ENCODE measurements around the gene NR2F2.

NR2F2 gene

GRCh38 chr15:96353416-96353929, 23.0 kb downstream of the NR2F2 start:
- no peak for DNase-seq
- TF ChIP-seq POLR2A (IDR thresholded peaks at IDR 0.05; ENCODE audit: low read length) (no peak), GATA1 (IDR thresholded peaks at IDR 0.05; ENCODE audit: low read depth, low read length) (no peak)

- DNase-seq: no peak
- no peak for TF ChIP-seq GATA1 (IDR thresholded peaks at IDR 0.05; ENCODE audit: low read depth, low read length)
- TF ChIP-seq POLR2A (IDR thresholded peaks at IDR 0.05; ENCODE audit: low read length): no peak
These were observed 23.6 kb downstream of the NR2F2 start for GRCh38 chr15:96353930-96354730.

- no peak for TF ChIP-seq POLR2A (IDR thresholded peaks at IDR 0.05; ENCODE audit: low read length)
- DNase-seq: no peak
These were observed 24.4 kb downstream of the NR2F2 start for GRCh38 chr15:96354731-96355567.

- DNase-seq: no peak
- TF ChIP-seq GATA1 (IDR thresholded peaks at IDR 0.05; ENCODE audit: low read depth, low read length) (no peak), POLR2A (IDR thresholded peaks at IDR 0.05; ENCODE audit: low read length) (no peak)
These were observed 25.2 kb downstream of the NR2F2 start for GRCh38 chr15:96355568-96356187.

- peak; percentile 61 to 71 for DNase-seq
- TF ChIP-seq POLR2A (IDR thresholded peaks at IDR 0.05; ENCODE audit: low read length): no peak
- no peak for TF ChIP-seq GATA1 (IDR thresholded peaks at IDR 0.05; ENCODE audit: low read depth, low read length)
These were observed 26.3 kb downstream of the NR2F2 start for GRCh38 chr15:96356494-96357455.

- TF ChIP-seq POLR2A (IDR thresholded peaks at IDR 0.05; ENCODE audit: low read length) (no peak), GATA1 (IDR thresholded peaks at IDR 0.05; ENCODE audit: low read depth, low read length) (no peak)
- DNase-seq: no peak
These were observed 27.7 kb downstream of the NR2F2 start for GRCh38 chr15:96358001-96358801.

- no peak for DNase-seq
- TF ChIP-seq GATA1 (IDR thresholded peaks at IDR 0.05; ENCODE audit: low read depth, low read length): no peak
- TF ChIP-seq POLR2A (IDR thresholded peaks at IDR 0.05; ENCODE audit: low read length): no peak
These were observed 28.5 kb downstream of the NR2F2 start for GRCh38 chr15:96358821-96359615.

GRCh38 chr15:96359616-96360521, 29.4 kb downstream of the NR2F2 start:
- TF ChIP-seq GATA1 (IDR thresholded peaks at IDR 0.05; ENCODE audit: low read depth, low read length): no peak
- no peak for TF ChIP-seq POLR2A (IDR thresholded peaks at IDR 0.05; ENCODE audit: low read length)
- no peak for DNase-seq

- DNase-seq: no peak
- no peak for TF ChIP-seq POLR2A (IDR thresholded peaks at IDR 0.05; ENCODE audit: low read length)
- no peak for TF ChIP-seq GATA1 (IDR thresholded peaks at IDR 0.05; ENCODE audit: low read depth, low read length)
These were observed 30.2 kb downstream of the NR2F2 start for GRCh38 chr15:96360581-96361308.
